Neural cell (in vitro differentiated cells): ENCODE data around the gene ARHGAP4.

ENCODE experiments used
- EP300 ChIP-seq: fragments of 450-650 bp; conservative IDR thresholded peaks from 2 replicates; pipeline ENCODE4 v1.6.1; 2014; ENCODE audit warnings: antibody characterized with exemption, mild to moderate bottlenecking, moderate library complexity; ENCODE audit not compliant: poor library complexity, severe bottlenecking
- EZH2 ChIP-seq: fragments of 200-600, 300-800 bp; shearing (Covaris generic), sonication (generic); IDR thresholded peaks from 2 replicates; pipeline ENCODE4 v1.6.1; 2014; ENCODE audit warnings: antibody characterized with exemption, low read length, borderline replicate concordance, mild to moderate bottlenecking; ENCODE audit not compliant: insufficient read depth, poor library complexity, severe bottlenecking
- TF ChIP-seq, protein P1 (sequence below): fragments of 450-650 bp; IDR thresholded peaks from 2 replicates; pipeline ENCODE4 v1.5.1; 2014; ENCODE audit warnings: antibody characterized with exemption, mild to moderate bottlenecking, moderate library complexity; ENCODE audit not compliant: poor library complexity, severe bottlenecking

DNA sequence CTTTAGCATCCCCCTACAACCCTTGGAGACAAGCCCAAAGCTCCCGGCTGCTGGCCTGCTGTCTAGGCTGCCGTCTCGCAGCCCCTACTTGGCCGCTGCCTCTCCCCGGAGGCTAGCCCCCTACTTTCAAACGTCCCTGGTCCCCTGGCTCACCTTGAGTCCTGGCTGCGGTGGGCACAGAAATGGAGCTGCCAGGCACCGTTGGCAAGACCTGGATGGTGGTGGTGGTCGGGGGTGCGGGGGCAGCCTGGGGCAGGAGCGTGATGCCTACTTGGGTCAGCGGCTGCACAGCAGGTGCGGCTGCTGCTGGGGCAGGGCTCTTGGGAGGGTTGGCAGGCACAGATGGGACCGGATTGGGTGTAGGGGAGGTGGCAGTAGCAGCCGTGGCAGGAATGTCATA lies 33.6 kb upstream of the ARHGAP4 start:
- TF ChIP-seq, protein P1, sequence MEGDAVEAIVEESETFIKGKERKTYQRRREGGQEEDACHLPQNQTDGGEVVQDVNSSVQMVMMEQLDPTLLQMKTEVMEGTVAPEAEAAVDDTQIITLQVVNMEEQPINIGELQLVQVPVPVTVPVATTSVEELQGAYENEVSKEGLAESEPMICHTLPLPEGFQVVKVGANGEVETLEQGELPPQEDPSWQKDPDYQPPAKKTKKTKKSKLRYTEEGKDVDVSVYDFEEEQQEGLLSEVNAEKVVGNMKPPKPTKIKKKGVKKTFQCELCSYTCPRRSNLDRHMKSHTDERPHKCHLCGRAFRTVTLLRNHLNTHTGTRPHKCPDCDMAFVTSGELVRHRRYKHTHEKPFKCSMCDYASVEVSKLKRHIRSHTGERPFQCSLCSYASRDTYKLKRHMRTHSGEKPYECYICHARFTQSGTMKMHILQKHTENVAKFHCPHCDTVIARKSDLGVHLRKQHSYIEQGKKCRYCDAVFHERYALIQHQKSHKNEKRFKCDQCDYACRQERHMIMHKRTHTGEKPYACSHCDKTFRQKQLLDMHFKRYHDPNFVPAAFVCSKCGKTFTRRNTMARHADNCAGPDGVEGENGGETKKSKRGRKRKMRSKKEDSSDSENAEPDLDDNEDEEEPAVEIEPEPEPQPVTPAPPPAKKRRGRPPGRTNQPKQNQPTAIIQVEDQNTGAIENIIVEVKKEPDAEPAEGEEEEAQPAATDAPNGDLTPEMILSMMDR: no peak
- TF ChIP-seq EZH2: no peak
- TF ChIP-seq EP300: no peak
